ENCODE measurements around the gene CFAP299.

CFAP299 gene

DNA sequence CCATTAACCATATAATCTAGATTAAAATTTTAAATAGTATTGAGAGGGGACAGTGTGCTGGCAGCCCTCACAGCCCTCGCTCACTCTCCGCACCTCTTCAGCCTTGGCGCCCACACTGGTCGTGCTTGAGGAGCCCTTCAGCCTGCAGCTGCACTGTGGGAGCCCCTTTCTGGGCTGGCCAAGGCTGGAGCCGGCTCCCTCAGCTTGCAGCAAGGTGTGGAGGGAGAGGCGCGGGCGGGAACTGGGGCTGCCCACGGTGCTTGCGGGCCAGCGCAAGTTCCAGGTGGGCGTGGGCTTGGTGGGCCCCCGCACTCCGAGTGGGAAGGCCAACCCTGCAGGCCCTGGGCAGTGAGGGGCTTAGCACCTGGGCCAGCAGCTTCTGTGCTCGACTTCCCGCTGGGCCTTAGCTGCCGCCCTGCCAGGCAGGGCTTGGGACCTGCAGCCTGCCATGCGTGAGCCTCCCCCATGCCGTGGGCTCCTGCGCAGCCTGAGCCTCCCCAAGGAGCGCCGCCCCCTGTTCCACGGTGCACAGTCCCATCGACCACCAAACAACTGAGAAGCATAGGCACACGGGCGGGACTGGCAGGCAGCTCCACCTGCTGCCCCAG lies 32.8 kb upstream of the CFAP299 start:
- TF ChIP-seq, protein P1, sequence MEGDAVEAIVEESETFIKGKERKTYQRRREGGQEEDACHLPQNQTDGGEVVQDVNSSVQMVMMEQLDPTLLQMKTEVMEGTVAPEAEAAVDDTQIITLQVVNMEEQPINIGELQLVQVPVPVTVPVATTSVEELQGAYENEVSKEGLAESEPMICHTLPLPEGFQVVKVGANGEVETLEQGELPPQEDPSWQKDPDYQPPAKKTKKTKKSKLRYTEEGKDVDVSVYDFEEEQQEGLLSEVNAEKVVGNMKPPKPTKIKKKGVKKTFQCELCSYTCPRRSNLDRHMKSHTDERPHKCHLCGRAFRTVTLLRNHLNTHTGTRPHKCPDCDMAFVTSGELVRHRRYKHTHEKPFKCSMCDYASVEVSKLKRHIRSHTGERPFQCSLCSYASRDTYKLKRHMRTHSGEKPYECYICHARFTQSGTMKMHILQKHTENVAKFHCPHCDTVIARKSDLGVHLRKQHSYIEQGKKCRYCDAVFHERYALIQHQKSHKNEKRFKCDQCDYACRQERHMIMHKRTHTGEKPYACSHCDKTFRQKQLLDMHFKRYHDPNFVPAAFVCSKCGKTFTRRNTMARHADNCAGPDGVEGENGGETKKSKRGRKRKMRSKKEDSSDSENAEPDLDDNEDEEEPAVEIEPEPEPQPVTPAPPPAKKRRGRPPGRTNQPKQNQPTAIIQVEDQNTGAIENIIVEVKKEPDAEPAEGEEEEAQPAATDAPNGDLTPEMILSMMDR (IDR thresholded peaks at IDR 0.05; ENCODE audit: insufficient read depth, low read length, poor library complexity, severe bottlenecking), result no peak
- H3K4me2 ChIP-seq (ENCODE audit: low read depth, low read length, poor library complexity, severe bottlenecking), result no peak overlapping the region
- no peaks in the 10 kb centered on the region for H3F3A ChIP-seq (ENCODE audit: insufficient read depth)
- H2AFZ ChIP-seq (ENCODE audit: low read depth, low read length, severe bottlenecking), result no peak overlapping the region
- H3K9me2 ChIP-seq (replicated peaks; ENCODE audit: insufficient read depth, low read length), result no peaks in the 10 kb centered on the region
- H3K79me2 ChIP-seq (ENCODE audit: insufficient read depth, low read length), result no peaks in the 10 kb centered on the region
- H3K27ac ChIP-seq (ENCODE audit: low read depth, low read length), result no peak overlapping the region
- H4K20me1 ChIP-seq (ENCODE audit: low read depth, low read length), result no peaks in the 10 kb centered on the region
- no peak overlapping the region for H3K4me3 ChIP-seq (ENCODE audit: insufficient read depth, low read length, poor library complexity, severe bottlenecking)
- no peaks in the 10 kb centered on the region for H3K36me3 ChIP-seq (ENCODE audit: low read length)
- H3K27me3 ChIP-seq (ENCODE audit: low read length), result no peaks in the 10 kb centered on the region
- H3K9ac ChIP-seq (ENCODE audit: low read length), result no peak overlapping the region
- H3K9me3 ChIP-seq (ENCODE audit: insufficient read depth, low read length), result no peaks in the 10 kb centered on the region

DNA sequence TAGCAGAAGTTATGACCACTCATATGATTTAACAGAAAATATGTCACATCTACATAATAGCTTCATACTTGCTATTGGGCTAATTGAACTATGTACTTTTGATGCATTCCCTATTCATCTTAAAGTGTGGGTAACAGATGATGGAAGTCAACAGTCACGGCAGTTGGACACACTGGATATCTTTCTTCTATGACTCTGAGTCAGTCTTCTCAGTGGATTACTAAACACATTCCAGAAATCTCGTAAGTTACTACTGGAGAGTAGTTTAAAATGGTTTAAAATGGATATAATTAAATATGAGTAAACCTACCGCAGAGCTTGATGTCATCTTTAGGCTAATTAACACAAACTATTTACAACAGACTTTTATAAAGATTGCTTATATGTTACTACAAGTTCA lies 30.1 kb upstream of the CFAP299 start:
- Histone ChIP-seq H3K9ac (ENCODE audit: low read length) (no peak overlapping the region), H3K36me3 (ENCODE audit: low read length) (no peaks in the 10 kb centered on the region), H4K20me1 (ENCODE audit: low read depth, low read length) (no peaks in the 10 kb centered on the region), H3K27me3 (ENCODE audit: low read length) (no peaks in the 10 kb centered on the region), H3K27ac (ENCODE audit: low read depth, low read length) (no peak overlapping the region), H3K4me3 (ENCODE audit: insufficient read depth, low read length, poor library complexity, severe bottlenecking) (no peak overlapping the region), H3F3A (ENCODE audit: insufficient read depth) (no peaks in the 10 kb centered on the region), H3K9me3 (ENCODE audit: insufficient read depth, low read length) (no peaks in the 10 kb centered on the region), H3K4me2 (ENCODE audit: low read depth, low read length, poor library complexity, severe bottlenecking) (no peak overlapping the region), H3K9me2 (replicated peaks; ENCODE audit: insufficient read depth, low read length) (no peaks in the 10 kb centered on the region), H2AFZ (ENCODE audit: low read depth, low read length, severe bottlenecking) (no peak overlapping the region), H3K79me2 (ENCODE audit: insufficient read depth, low read length) (no peaks in the 10 kb centered on the region)
- TF ChIP-seq, protein P1 (IDR thresholded peaks at IDR 0.05; ENCODE audit: insufficient read depth, low read length, poor library complexity, severe bottlenecking), result no peak
- TF ChIP-seq EZH2phosphoT487 (conservative IDR thresholded peaks at IDR 0.05; ENCODE audit: low read length), result no peak

DNA sequence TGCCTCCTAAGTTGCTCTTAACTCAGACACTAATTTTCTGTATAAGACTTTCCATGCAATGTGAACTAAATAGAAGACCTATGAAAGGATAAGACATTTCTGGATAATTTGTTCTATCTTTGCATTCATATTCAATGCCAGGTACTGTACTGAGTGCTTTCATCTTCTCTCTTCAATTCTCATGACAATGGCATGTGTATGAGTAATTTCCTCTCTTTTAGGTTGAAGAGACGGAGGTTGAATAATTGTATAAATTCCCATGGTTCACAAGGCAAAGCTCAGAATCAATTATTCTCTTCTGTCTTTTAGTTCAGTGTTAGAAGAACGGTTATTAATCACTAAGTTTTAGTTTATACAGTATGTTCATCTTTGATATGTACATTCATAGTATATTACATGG lies 29.3 kb upstream of the CFAP299 start:
- no peak overlapping the region for H3K27ac ChIP-seq (ENCODE audit: low read depth, low read length)
- no peaks in the 10 kb centered on the region for H3K9me3 ChIP-seq (ENCODE audit: insufficient read depth, low read length)
- H3K9me2 ChIP-seq (replicated peaks; ENCODE audit: insufficient read depth, low read length), result no peaks in the 10 kb centered on the region
- no peak overlapping the region for H3K4me2 ChIP-seq (ENCODE audit: low read depth, low read length, poor library complexity, severe bottlenecking)
- H4K20me1 ChIP-seq (ENCODE audit: low read depth, low read length), result no peaks in the 10 kb centered on the region
- no peak overlapping the region for H3K4me3 ChIP-seq (ENCODE audit: insufficient read depth, low read length, poor library complexity, severe bottlenecking)
- TF ChIP-seq, protein P1 (IDR thresholded peaks at IDR 0.05; ENCODE audit: insufficient read depth, low read length, poor library complexity, severe bottlenecking), result no peak
- H3F3A ChIP-seq (ENCODE audit: insufficient read depth), result no peaks in the 10 kb centered on the region
- no peaks in the 10 kb centered on the region for H3K79me2 ChIP-seq (ENCODE audit: insufficient read depth, low read length)
- H3K27me3 ChIP-seq (ENCODE audit: low read length), result no peaks in the 10 kb centered on the region
- no peak overlapping the region for H2AFZ ChIP-seq (ENCODE audit: low read depth, low read length, severe bottlenecking)
- H3K9ac ChIP-seq (ENCODE audit: low read length), result no peak overlapping the region
- H3K36me3 ChIP-seq (ENCODE audit: low read length), result no peaks in the 10 kb centered on the region
